ENCODE data around the gene SULT1C2. TPM values are rescaled to one million over a fixed set of nuclear protein-coding genes. Genes with fewer than 3 reads are reported as not detected.
A peak's percentile ranks its signal among the peaks of the same experiment; 100 is the strongest.

Gene SULT1C2
- total and polyA plus RNA-seq, 2 of the 4 experiments (the other 2 are of a cell fraction) = 0.09 TPM; not detected in 1

DNA sequence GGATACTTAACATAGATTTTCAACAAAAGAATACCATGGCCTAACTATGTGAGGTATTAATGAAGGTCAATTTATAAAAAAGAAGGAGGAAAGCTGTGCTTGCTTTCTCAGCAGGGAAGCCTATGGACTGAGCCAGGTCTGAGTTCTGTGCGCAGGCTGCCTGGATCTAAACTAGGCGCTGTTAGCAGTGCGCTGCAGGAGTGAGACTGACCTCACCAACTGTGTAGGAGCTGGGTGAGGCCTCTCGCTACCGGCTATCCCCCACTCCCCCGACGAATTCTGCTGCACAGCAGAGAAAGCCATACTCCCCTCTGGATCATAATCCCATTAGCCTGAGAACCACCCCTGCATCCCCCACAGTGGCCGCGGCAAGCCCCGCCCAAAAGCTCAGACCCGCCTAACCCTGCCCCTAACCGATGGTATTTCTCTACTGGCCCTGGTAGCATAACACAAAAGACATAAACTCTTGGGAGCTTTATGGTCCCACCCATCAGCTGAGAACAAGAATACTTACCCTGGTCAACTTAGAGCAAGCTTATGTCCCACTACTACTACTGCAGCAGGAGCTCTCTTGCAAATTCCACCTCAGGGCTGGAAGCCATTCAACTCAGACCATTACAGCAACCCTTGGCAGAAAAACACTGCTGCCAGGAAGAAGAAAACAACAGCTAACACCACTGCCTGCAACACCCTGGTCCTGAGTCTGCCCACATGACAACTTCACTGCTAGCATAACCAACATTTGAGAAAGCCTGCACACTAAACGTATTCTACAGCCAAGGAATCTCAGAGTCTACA is 28.0 kb downstream of the SULT1C2 start:
- H2BK15ac ChIP-seq (ENCODE audit: low read depth, low read length) = no peak overlapping the region
- no peaks in the 10 kb centered on the region for H4K20me1 ChIP-seq (ENCODE audit: insufficient read depth, low read length)
- H3K14ac ChIP-seq (replicated peaks; ENCODE audit: low read depth, low read length) = no peak overlapping the region
- no peak overlapping the region for H2BK5ac ChIP-seq (ENCODE audit: low read depth, low read length, poor library complexity, severe bottlenecking)
- intact Hi-C loops (cut with micrococcal nuclease) (no loop called here), dilution Hi-C loops (cut with HindIII; ENCODE audit: low sequenced_read_pairs, unreplicated experiment) (no loop called here), in situ Hi-C loops (cut with MboI; ENCODE audit: low sequenced_read_pairs) (no loop called here)
- H4K8ac ChIP-seq (ENCODE audit: low read depth in 2 of 2, low read length in 2 of 2) = no peak overlapping the region
- BruUV-seq (replicated peaks) = no TSS peak
- DNase-seq (no peak), ATAC-seq (ENCODE audit: low read depth) (no peak)
- H4K91ac ChIP-seq (ENCODE audit: insufficient read depth, low read depth, low read length) = no peak overlapping the region
- no peak overlapping the region for H3K4ac ChIP-seq (ENCODE audit: low read depth, low read length)
- H3K4me2 ChIP-seq (ENCODE audit: low read depth, low read length) = no peak overlapping the region
- H3K18ac ChIP-seq (ENCODE audit: low read depth, low read length) = no peak overlapping the region
- H3K9me1 ChIP-seq (ENCODE audit: insufficient read depth, low read length) = no peaks in the 10 kb centered on the region
- WGBS, 2 experiments (ENCODE audit: extremely low coverage in 2 of 2, insufficient read length in 1 of 2) = no CpG with 5 or more reads among the region's 13 CpGs
- H2AFZ ChIP-seq (replicated peaks; ENCODE audit: low read length, poor library complexity) = peak overlapping the region; percentile 13
- H2BK120ac ChIP-seq (ENCODE audit: low read depth, low read length) = no peak overlapping the region
- no peaks in the 10 kb centered on the region; the same call in 1 of the 2 replicates for H3K9me3 ChIP-seq (ENCODE audit: control insufficient read depth, insufficient read depth, low read length)
- ChIA-PET CTCF (interaction anchor here (0.6 kb wide), 1 partner anchor 125 kb away, joined by 6 read pairs; no protein-coding TSS in a partner anchor), POLR2A (ENCODE audit: unreplicated experiment) (no interaction called here)
- H2AK5ac ChIP-seq (ENCODE audit: low read depth, low read length) = no peak overlapping the region
- H3K36me3 ChIP-seq (ENCODE audit: control insufficient read depth, insufficient read depth, low read length) = no peaks in the 10 kb centered on the region
- H3K79me1 ChIP-seq (ENCODE audit: low read depth in 1 of 2, low read length in 2 of 2) = no peaks in the 10 kb centered on the region
- no peak overlapping the region for H3K27ac ChIP-seq (ENCODE audit: insufficient read depth, low read length)
- no peak overlapping the region for H3K4me3 ChIP-seq (ENCODE audit: insufficient read depth, low read depth, low read length)
- no peak overlapping the region for H3K23ac ChIP-seq (ENCODE audit: low read depth, low read length)
- H3K4me1 ChIP-seq (ENCODE audit: control insufficient read depth, insufficient read depth, low read length) = no peaks in the 10 kb centered on the region
- H3K27me3 ChIP-seq (ENCODE audit: control insufficient read depth, insufficient read depth, low read length) = no peaks in the 10 kb centered on the region; the same call in 1 of the 2 replicates
- no peak overlapping the region for H2BK20ac ChIP-seq (ENCODE audit: low read depth, low read length)
- TF ChIP-seq RCOR1 (IDR thresholded peaks at IDR 0.05; ENCODE audit: insufficient replicate concordance, low read length) = no peak
- TF ChIP-seq, protein P1, sequence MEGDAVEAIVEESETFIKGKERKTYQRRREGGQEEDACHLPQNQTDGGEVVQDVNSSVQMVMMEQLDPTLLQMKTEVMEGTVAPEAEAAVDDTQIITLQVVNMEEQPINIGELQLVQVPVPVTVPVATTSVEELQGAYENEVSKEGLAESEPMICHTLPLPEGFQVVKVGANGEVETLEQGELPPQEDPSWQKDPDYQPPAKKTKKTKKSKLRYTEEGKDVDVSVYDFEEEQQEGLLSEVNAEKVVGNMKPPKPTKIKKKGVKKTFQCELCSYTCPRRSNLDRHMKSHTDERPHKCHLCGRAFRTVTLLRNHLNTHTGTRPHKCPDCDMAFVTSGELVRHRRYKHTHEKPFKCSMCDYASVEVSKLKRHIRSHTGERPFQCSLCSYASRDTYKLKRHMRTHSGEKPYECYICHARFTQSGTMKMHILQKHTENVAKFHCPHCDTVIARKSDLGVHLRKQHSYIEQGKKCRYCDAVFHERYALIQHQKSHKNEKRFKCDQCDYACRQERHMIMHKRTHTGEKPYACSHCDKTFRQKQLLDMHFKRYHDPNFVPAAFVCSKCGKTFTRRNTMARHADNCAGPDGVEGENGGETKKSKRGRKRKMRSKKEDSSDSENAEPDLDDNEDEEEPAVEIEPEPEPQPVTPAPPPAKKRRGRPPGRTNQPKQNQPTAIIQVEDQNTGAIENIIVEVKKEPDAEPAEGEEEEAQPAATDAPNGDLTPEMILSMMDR (conservative IDR thresholded peaks at IDR 0.05; ENCODE audit: low read depth, low read length) = no peak
- H4K5ac ChIP-seq (ENCODE audit: low read depth, low read length) = no peak overlapping the region
- H2AK9ac ChIP-seq (replicated peaks; ENCODE audit: low read depth, low read length, poor library complexity) = no peak overlapping the region
- no peak overlapping the region for H3K56ac ChIP-seq (ENCODE audit: extremely low read depth, insufficient read depth, low read length)
- H3K9ac ChIP-seq (ENCODE audit: low read depth, low read length) = no peak overlapping the region
